Fibroblast of skin of left quadriceps (primary cell): Measurements from ENCODE around the gene PPM1J.
"Not testable (repeated sequence)": the region's sequence is repeated elsewhere in the genome, so short reads cannot be mapped to it uniquely, and the experiment has no call there.

Experiments
- DNase-seq, 2 experiments: peaks; one replicate each; pipeline ENCODE4 v3.0.0-alpha.2; 2013; ENCODE audit warnings: low read depth in 2 of 2

The PPM1J gene

DNA sequence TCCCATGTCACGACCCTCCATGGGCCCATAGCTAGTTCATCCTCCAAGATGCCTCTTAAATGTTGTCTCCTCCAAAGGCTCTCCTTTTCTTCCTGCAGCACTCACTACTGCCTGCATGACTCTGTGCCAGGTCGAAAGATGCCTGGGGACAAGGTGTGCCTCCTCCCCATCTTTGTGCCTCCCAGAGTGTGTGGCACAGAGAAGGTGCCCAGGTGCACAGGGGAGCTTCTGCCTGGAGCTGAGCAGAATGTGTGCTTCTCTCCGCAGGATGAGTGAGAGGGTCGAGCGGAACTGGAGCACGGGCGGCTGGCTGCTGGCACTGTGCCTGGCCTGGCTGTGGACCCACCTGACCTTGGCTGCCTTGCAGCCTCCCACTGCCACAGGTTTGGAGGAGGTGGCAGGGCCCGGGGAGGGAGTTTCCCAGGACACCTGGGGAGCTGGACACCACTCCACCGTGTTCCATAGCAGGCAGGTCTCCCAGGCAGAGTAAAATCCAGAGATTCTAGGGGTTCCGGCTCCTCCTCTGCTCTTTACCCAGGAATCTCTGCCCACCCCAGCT lies 6.9 kb upstream of the PPM1J start:
- no peak for DNase-seq

DNA sequence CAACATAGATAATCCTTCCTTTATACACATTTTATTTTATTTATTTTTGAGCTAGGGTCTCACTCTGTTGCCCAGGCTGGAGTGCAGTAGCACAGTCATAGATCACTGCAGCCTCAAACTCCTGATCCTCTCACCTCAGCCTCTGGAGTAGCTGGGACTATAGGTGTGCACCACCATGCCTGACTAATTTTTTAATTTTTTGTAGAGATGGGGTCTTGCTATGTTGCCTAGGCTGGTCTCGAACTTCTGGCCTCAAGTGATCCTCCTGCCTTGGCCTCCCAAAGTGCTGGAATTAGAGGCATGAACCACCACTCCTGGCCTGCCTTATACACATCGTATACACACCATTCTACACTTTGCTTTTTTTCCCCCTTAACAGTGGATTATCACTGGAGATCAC lies 6.2 kb upstream of the PPM1J start:
- DNase-seq: not testable (repeated sequence)

DNA sequence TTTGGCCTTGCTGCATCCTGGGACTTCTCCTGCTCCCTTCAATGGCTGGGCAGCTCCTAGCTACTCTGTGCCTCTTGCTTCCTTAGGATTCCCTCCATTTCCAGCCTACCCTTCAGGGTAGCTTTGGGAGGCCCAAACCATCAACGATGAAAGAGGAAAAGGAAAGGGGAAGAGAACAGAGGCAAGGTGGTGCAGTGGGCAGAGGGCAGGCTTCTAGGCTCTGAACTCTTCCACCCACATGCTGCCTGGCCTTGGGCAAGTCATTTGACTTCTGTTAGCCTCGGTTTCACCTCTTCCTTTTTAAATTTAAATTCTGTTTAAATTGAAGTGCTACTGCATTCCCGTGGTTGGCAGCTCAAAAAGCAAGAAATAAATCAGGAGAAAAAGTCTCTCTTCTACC lies 5.7 kb upstream of the PPM1J start:
- no peak for DNase-seq

DNA sequence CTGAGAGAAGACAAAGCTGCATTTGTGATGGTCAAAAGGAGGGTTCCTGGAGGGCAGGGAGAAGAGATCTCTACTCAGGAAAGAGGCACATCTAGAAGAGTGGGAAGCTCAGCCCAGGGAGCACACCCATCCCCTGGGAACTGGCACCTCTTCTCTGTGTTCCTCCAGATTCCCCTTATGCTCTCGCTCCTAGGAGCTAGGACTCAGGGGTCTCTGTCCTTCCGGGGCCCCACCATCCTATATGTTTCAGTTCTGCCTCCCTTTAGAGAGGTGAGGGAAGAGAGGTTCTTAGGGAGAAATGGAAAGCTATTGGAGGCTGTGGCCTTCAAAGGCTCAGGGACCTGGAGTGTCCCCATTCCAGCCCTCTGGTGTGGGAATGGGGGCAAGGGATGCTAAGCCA lies 4.6 kb upstream of the PPM1J start:
- no peak for DNase-seq

DNA sequence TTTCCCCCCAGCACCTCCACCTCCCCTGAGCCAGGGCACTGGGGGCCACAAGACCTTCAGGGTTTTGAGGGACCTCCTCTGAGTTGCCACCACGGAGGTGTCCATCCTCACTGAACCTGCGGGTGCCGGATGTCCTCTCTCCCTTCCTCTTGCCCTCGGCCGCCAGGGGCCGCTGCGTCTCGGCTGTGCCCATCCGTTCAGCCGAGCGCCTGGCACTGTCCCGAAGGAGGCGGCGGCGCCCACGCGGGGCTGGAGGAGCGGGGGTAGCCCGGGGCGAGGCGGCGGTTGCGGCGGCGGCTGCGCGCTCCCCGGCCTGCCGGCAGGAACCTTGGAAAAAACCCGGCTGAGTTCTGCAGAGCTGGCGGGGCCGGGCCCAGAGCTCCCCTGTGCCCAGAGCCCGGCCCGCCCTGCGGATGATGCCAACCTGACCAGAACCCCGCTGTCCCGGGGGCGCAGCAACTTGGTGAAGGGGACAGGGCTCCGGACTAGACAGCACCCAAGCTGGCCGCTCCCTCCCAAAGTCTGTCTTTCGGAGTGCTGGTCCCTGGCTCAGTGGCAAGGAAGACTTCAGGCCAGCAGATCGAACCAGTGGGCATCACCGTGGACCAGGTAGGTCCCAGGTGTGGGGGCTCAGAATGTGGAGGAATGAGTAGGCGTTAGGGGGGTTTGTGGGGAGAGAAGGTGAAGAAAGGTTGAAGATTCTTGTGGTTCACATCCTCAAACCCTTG lies 3.7 kb upstream of the PPM1J start:
- no peak for DNase-seq

DNA sequence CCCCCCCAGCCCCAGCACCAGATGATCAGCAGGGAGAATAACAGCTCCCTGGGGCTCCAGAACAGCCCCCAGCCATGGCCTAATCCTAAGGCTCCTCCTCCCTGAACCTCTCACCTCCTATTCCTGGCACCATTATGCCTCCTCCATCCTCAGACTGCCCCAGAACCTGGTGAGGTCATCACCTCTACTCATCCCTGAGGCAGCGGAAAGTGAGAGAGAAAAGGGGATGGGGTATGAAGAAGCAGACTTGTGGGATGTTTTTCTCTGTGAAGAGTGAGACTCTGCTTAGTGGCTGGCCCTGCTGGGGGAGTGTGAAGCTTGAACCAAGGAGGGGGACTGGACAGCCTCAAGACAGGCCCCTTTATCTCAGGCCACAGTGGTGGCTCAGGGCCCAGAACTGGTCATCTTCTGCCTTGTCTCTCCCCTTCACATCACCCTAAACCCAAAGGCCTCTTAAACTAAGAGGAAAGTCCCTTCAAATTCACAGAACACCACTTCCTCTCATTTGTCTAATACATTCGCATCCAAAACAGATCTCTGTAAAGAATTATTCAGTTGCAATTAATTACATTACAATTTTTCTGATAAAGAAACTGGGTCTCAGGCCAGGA lies 2.2 kb upstream of the PPM1J start:
- no peak for DNase-seq

DNA sequence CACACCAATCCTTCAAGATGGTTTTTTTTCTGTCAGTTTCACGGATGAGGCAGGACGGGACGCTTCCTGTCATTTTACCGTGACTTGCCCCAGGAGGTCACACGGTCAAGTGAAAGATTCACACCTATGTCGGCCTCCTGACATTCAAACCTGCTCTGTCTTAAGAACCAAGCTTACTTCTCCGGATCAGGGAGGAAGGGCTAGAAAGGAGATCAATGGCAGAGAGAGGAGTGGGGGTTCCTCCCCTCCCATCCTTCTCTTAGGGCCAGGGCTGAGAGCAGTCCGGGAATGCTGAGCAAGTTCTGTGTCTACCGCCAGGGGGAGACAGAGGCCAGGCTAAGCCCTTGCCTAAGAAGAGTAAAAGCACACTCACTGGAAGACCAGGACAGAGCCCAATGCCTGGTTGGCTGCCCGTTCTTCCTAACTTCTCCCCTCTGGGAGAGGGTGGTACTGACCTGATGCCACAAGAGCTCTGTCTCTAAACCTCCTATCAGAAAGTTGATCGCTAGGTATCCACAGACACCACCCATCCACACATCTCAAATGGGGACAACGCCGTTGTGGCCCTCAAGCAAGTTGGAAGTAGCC lies 1.1 kb upstream of the PPM1J start:
- peak; percentile 74 to 76 for DNase-seq

DNA sequence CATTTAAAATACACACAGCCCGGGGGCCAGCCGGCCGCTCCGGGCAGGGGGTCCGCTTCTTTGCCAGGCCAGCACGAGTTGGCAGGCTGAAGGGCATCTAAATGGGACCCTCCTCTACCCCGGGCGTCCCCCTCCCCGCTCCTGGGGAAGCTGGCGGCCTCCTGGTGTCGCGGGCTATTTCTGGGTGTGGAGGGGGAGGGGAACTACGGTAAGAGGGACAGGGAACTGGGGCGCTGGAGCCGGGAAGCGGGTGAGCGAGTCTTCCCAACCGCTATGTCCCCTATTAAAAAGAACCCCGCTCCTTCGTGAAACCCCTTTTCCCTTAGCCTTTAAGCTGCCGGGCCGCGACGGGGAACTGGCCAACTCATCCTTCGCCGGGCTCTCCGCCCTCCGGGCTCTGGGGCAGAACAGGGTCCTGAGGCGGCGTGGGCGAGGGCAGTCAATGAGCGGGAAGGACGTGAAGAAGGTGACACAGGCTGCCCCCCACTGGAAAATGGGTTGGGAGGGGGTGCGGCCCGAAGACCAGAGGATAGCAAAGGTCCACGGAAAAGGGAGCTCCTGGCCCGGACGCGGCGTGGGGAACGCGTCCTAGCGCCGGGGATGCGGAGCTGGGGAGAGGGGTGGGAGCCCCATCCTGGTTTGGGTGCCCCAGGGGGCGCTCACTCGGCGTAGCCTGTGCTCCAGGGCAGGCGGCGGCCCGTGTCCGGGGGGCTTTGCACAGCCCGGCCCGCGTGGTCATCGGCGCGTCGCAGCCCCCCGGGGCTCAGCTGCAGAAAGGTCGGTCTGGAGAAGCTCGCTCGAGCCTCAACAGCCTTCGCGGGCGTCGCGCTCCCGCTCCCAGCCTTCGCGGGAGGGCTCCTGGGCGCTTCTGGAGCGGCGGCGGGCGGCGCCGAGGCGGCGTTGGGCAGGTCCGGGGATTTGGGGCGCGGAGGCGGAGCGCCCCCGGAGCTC lies 544 bp downstream of the PPM1J start:
- DNase-seq: no peak

DNA sequence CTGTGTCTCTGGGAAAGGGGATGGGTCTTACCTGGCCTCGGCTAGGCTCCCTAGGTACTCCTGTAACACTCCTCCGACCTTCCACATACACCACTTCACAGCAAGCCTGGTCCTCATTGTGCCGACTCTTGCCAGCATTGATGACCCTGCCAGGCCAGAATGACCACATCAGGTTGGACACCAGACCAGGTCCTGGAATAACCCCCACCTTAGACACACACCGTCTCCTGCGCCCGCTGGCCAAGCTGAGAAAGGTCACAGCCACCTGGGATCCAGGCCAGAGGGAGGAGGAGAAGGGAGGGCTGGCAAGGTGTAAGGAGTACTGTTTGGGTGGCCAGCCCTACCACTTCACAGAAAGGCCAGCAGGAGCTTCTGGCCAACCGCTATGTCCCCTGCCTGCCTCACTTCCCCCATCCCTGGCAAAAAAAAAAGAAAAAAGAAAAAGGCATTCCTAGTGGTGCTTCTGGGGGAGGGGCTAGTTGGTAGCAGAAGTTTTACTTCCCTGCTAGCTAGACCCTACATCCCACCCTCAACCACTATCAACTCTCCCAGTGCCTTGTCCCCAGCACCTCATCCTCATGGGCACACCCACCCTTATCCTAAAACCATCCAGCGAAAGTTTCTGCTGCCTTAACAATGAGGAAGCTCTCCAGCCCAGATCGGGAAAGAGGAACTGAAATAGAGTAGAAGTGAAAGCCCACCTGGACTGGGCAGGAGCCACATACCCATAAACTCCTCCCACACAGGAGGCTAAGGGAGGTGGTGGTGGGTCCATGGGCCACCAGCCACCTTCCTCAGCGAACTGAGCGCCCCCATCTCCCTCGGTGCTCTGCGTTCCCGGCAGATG lies 1.4 kb downstream of the PPM1J start:
- DNase-seq: no peak

DNA sequence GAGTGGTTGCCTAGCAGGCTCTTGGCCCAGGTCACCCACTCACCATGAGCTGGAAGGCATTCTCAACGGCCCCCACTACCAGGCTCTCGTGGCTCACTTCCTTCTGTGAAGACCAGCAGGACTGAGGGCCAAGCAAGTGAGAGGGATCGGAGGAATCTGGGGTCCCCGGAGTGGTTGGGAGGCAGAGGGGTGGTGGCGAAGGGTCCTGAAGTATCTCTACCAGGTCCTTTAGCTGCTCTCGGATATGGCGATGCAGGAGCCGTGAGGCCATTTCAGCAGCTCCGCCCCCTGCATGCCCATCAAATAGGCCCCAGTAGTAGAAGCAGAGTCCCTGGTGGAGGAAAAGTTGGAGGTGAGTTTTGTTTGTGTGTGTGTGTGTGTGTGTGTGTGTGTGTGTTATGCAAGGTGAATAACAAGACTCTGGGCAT lies 2.4 kb downstream of the PPM1J start:
- DNase-seq: no peak

DNA sequence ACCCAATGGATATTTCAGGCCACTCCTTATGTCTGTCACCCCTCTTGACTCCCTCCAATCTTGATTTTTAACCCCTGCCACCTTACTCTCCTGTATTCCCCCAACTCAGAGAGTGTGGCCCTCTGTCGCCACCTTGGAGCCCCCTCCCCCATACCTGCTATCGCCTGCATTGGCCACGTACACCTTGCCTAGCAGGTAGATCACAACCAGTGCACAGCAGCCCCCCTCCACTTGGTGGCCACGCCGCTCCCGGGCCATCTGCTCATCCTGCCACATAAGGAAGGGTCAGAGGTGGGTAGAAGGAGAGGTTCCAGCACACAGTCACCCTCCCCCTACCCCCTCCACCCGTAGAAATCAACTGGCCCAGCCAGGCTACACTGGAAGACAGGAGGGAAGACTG lies 2.9 kb downstream of the PPM1J start:
- DNase-seq: no peak

DNA sequence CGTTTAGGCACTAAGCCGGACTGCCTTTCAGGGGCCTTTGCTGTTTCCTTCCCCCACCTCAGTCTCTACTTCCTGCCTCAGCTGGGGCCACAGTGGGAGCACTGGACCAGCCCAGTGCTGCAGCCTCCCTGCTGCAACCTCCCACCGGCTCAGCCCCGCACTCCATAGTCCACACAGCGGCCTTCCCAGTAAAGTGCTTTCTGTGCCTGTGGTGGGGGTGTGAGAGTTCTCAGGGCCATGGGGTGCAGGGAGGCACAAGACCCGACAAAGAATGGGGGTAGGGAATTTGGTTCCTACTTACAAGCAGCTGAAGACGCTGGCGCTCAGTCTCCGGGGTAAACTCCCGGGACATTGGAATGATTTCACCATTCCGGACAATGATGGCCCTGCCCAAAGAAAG lies 3.5 kb downstream of the PPM1J start:
- no peak for DNase-seq

DNA sequence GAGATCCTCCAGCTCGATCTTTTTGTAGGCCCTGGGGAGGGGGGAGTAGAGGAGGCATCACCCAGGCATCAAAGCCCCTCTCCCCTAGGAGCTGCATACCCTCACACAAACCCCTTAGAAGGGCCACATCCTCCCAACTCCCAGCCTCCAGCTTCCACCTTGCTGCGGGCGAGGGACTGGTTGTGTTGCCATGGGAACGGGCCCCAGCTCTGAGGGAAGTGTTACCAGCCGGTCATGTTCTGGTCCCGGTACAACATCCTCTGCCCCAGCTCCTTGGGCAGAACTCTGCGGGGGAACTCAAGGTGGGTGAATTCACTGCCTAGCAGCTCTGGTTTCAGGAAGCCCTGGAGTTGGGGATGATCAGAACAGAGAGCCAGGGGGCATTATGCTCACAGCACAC lies 4.1 kb downstream of the PPM1J start:
- no peak for DNase-seq

DNA sequence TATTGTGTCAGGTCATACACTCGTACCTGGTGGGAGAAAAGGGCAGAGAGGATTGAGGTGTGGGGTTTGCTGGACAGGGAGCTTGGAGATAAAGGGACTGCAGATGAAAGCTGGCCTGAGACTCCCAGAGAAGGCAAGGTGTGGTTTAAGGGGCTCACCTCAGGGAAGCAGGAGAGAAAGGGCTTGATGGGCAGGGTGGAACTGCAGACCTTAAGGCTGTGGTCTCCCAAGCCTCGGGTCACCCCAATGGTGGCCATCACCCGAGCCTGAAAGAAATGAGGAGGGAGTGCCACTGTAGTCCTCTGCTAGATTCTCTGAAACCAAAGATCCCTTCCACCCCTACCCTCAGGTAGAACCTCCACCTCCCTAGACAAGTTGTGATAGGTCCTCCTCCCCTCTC lies 4.5 kb downstream of the PPM1J start:
- no peak for DNase-seq

DNA sequence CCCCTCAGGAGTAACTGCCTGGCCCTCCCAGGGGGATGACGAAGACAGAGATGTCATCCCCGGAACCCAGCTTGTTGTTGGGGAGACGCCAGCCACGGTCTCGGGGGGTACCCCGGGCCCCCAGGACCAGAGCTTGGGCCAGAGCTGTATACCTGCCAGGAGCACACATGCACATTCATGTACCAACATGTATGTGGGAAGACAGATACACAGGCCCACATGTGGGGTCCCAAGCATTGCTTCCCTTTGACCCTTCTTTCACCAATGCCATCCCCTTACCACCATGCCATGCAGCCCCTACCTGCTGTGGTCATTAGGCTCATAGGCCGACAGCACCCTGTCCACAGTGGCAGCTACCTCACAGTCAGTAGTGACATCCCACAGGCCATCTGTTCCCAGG lies 5.0 kb downstream of the PPM1J start:
- no peak for DNase-seq

DNA sequence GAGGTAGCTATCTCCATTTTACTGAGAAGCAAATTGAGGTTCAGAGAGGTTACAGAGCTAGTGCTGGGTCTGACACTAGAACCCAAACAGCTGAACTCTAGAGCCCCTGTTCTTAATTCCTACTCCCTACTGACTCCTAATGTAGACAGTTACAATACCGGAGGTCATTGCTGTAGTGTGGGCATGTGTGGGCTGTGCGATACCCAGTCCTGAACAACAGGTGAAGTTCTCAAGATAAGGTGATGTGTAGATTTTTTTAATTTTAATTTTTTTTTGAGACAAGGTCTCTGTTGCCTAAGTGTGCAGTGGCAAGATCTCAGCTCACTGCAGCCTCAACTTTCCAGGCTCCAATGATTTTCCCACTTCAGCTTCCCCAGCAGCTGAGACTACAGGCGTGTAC lies 6.6 kb downstream of the PPM1J start:
- DNase-seq: no peak

DNA sequence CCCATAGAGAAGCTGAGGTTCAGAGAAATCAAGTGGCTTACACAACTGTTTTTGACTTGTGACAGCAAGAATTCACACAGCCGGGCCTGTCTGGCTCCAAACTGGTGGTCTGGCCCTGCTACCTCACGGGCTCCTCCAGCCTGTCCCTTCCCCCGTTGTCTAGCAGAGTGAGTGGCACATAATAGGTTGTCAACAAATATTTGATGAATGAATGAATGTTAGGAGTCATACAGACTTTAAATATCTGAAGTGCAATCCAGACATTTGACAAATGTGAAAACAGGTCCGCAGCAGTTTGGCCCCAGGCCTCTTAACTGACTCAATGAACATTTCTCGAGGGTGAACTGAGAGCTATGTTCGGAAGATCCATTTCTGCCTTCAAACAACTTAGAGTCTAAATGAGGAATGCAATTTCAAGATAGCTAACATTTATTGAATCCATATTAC lies 7.1 kb downstream of the PPM1J start:
- DNase-seq: no peak

DNA sequence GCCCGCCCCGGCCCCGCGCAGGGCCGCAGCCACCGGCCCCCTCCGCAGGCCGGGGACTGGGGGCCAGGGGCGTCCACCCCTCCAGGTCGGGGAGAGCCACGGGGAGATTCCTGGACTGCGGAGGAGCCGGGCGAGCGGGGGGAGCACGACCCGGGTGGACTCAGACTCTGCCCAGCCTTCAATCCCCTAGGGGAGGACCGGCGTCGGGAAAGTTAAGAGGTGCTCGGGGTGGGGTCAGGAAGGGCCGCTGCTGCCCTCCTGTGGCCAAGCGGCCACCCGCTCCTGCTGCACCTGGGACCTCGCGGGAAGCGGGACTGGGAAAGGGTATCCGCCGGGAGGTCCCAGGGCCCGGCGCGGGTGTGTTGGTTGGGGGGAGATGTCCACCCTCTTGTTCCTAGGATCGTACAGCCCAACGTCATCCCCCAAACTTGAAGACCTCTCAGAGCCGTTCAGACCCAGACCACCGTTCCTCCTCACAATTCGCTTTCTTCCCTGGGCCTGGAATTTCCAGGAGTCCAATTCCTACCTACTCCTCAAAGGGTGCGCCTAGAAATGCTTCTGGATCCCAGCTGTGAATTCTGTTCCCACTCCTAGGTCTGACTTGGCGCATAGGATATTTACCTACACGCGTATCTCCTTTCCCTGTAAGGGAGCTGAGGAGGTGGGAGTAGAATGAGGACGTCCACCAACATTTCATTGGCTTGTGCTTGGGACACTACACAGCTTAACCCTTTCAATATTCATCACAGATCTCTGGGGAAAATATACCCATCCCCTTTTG lies 7.7 kb downstream of the PPM1J start:
- DNase-seq: peak; percentile 64 to 67

DNA sequence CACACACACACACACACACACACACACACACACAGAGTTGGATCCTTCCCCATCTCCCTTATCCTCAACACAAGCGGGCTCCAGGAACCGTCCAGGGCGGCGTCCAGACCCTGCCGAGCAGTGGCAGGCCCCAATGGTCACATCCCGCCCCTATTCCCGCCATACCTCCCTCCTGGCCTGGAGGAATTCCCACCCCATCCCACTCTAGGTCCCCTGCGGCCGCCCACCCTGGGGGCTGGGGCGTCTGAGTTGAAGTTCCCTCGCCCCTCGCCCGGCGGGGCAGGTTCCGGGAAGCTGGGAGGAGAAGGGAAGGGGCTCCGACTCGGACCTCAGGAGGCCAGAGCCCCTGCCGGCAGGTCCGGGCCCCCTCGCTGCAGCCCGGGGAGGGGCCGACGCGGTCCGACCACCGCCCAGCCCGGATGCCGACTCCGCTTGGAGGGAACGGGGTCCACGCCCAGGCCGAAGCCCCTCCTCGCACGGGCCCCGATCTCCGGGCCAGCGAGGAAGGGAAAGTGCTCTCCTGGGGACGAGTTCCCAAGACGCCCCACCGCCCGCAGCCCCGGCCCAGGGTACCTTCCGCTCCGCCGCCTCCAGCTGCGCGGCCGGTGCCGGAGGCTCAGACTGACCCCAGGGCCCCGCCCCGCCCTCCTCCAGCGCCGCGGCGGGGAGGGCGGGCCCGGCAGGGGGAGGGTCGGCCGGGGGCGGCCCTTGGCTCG lies 8.5 kb downstream of the PPM1J start, which contains the start of gene RHOC:
RHOC (minus strand) TSS at position 623 of the 716 bp plus-strand sequence. CDS start 3,328 bp downstream, outside the sequence.
- no peak for DNase-seq
